22Rv1 (cell line): Measurements from ENCODE around the gene OTUD5.

ENCODE experiments used
- H3K27ac ChIP-seq: fragments of 450-650 bp; 2 replicates; pipeline ENCODE4 v1.5.1; 2017
- CTCF ChIP-seq: fragments of 450-650 bp; IDR thresholded peaks from 2 replicates; pipeline ENCODE4 v1.5.1; 2017; ENCODE audit warnings: mild to moderate bottlenecking
- ZFX ChIP-seq: fragments of 450-650 bp; IDR thresholded peaks from 2 replicates; pipeline ENCODE4 v1.6.1; 2017; ENCODE audit warnings: antibody characterized with exemption, borderline replicate concordance

Gene OTUD5

GRCh38 chrX:48908600-48908999 lies 48.8 kb downstream of the OTUD5 start:
- TF ChIP-seq ZFX (no peak), CTCF (no peak)
- no peak overlapping the region for H3K27ac ChIP-seq

- no peak for TF ChIP-seq ZFX
- no peak for TF ChIP-seq CTCF
- no peak overlapping the region for H3K27ac ChIP-seq
These were observed 52.2 kb downstream of the OTUD5 start for GRCh38 chrX:48905090-48905790.

- no peak for TF ChIP-seq CTCF
- TF ChIP-seq ZFX, result no peak
- no peak overlapping the region for H3K27ac ChIP-seq
These were observed 52.8 kb downstream of the OTUD5 start for GRCh38 chrX:48904626-48905025.

- no peak for TF ChIP-seq CTCF
- TF ChIP-seq ZFX, result no peak
These were observed 53.2 kb downstream of the OTUD5 start for GRCh38 chrX:48904180-48904579.

GRCh38 chrX:48903290-48903689 lies 54.1 kb downstream of the OTUD5 start:
- no peak for TF ChIP-seq CTCF
- no peak for TF ChIP-seq ZFX

More at GRCh38 chrX:48904180-48904579, 53.2 kb downstream of the OTUD5 start:
- no peak overlapping the region for H3K27ac ChIP-seq

GRCh38 chrX:48902776-48903175 lies 54.6 kb downstream of the OTUD5 start:
- TF ChIP-seq ZFX (no peak), CTCF (no peak)

More at GRCh38 chrX:48903290-48903689, 54.1 kb downstream of the OTUD5 start:
- H3K27ac ChIP-seq, result no peak overlapping the region

GRCh38 chrX:48902135-48902534 lies 55.3 kb downstream of the OTUD5 start:
- TF ChIP-seq CTCF (no peak), ZFX (no peak)

More at GRCh38 chrX:48902776-48903175, 54.6 kb downstream of the OTUD5 start:
- H3K27ac ChIP-seq, result no peak overlapping the region

More at GRCh38 chrX:48902135-48902534, 55.3 kb downstream of the OTUD5 start:
- no peak overlapping the region for H3K27ac ChIP-seq
